Skeletal muscle cell (primary cell): ENCODE measurements around the gene IL1RL2.

Source experiments
- DNase-seq: peaks from one replicate; pipeline ENCODE4 v3.0.0-alpha.2; 2010; ENCODE audit warnings: low read depth
- H3K4me3 ChIP-seq: 2 replicates; pipeline ENCODE4 v1.5.1; 2011; ENCODE audit warnings: low read depth, mild to moderate bottlenecking, control low read depth, low read length, moderate library complexity

IL1RL2 gene

DNA sequence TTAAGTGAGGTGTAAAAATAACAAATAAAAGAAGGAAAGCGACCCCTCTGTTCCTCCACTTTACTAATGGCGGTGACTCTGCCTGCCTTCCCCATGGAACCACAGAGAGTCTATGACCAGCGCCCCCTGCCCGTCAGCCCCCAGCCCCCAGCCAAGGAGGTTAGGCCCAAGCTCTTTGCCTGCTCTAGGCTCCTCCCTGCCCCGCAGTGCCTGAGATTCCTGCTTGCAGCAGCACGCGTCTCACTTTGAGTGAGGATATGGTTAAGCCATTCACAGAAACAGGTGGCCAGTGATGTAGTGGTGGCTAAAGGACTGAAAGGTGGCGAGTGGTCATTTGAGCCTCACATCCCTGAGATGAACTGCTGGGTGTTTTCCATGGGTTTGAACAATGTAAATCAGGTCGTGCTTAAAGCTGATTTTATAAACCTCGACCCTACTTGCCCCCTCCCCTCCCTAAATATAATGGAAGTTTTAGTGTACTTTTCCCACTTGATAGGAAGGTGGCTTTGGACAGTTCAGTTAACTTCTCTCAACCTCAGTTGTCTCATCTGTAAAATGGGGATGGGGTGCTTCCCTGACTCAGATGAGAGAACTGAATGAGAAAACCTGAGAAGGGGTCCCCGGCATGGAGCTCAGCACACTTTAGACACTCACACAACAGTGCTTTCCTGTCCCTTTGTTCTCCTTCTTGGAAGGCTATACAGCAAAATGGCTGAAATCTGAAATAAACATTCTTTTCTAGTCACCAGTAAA lies 46.5 kb downstream of the IL1RL2 start:
- no peak for DNase-seq
- H3K4me3 ChIP-seq, result no peak overlapping the region

GRCh38 chr2:102235042-102235473 lies 48.2 kb downstream of the IL1RL2 start:
- no peak for DNase-seq
- H3K4me3 ChIP-seq, result no peak overlapping the region

- DNase-seq, result no peak
- H3K4me3 ChIP-seq, result no peak overlapping the region
These were observed 48.7 kb downstream of the IL1RL2 start for GRCh38 chr2:102235491-102235890.

GRCh38 chr2:102236132-102236531 lies 49.3 kb downstream of the IL1RL2 start:
- DNase-seq, result no peak
- no peak overlapping the region for H3K4me3 ChIP-seq

DNA sequence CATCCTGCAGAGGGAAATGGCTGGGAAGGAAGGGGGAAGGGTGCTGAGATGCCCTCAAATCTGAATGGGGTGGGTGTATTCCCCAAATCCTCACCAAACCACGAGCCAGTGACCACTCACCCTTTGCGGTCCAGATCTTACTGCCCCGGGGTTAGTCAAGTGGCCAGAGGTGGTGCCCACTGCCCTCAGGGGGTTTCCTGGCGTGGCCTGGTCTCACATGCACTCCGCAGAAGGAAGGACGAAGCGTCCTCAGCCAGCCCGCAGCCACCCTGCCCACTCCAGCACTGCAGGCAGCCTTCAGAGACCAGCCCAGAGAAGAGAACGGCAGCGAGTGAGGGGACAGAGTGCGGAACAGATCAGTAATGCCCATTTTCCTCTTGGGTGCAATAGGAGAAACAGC lies 50.4 kb downstream of the IL1RL2 start:
- DNase-seq, result no peak
- no peak overlapping the region for H3K4me3 ChIP-seq

DNA sequence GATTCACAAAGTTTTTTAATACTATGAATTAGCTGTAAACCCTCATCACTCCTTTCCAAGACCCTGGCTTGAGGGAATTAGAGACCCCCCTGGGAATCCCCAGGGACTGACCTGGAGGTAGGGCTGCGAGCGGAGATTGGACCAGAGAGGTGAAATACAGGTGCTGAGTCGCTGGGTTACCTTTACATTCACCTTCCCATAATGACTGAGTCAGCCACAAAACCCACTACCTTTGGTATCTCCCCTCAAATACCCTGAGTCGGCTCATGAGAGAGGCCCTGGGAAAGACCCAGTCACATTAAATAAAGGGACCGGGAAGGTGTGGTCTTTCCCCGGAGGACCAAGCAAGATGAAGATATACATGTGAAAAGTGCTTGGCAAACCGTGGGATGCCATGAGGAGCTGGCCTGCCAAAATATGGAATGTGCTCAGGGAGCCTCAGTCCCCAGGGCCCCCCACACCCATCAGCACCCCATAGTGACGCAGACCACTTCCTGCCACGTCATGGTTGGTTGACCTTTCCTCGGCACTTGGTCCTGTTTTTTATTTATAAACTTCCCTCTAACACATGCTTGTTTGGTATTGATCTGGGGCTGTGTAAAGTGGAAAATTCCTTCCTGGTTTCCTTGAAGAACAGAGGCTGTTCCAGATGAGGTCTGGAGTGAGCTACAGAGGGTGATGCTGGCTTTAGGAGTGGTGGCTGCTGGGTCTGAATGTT lies 51.4 kb downstream of the IL1RL2 start:
- DNase-seq, result no peak
- no peak overlapping the region for H3K4me3 ChIP-seq

DNA sequence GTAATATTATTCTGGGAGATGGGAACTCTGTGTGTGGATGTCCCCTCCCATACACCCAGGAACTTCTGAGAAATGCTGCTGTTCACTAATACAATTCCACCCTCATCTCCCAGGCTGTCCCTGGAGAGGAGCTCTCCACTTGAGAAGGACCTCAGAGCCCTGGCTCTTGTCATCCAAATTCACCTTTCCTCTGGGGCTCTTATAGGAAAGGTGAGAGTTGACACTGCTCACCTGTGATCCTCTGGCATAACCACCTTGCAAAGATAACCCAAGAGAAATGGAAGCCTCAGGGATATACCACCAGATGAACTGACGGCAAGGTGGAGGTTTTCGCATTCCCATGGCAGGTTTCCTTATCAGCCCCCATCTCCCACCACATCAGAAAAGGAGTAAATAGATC lies 52.0 kb downstream of the IL1RL2 start:
- no peak overlapping the region for H3K4me3 ChIP-seq
- no peak for DNase-seq

DNA sequence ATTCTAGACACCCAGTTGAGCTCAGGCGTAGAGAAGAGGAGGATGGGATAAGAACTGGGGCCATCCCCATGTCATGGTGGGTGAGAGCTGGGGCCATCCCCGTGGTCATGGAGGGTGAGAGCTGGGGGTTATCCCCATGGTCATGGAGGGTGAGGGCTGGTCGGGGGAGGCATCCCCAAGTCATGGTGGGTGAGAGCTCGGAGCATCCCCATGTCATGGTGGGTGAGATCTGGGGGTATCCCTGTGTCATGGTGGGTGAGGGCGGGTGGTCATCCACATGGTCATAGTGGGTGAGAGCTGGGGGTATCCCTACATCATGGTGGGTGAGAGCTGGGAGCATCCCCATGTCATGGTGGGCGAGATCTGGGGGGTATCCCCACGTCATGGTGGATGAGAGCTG lies 52.5 kb downstream of the IL1RL2 start:
- no peak overlapping the region for H3K4me3 ChIP-seq
- no peak for DNase-seq

DNA sequence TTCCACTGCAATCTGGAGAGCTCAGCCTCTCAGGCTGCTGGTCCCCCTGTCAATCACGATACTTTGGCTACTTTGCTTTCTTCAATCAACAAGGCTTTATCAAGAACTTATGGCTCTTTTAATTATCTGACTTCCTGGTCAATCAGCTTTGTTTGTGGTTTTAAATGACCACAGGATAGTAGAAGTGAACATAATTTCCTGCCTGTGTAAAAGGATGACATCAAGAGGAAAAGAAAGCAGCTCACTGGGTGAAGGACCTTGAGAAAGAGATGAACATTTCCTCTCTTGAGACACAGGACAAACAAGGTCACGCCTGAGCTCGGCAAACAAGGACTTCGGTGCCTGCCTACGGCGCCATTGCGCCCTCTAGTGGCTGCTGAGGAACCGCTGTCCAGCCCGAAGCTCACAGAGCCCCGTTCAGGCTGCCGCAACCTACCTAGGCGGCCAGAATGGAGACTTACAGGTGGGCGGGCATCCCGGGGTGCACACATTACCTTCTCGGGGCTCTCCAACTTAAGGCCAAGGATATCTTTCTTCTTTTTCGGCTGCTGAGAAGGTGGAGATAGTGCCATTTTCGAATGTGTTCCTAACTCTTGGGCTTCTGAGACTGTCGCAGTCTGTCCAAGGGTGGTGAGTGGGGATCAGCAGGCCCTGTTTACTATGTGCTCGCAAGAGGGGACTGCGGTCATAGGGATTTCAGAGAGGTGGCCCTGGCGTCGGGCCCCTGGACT lies 54.0 kb downstream of the IL1RL2 start:
- H3K4me3 ChIP-seq, result no peak overlapping the region

GRCh38 chr2:102241616-102242305 lies 54.9 kb downstream of the IL1RL2 start:
- DNase-seq, result no peak
- no peak overlapping the region for H3K4me3 ChIP-seq

More for the DNA sequence above, 54.0 kb downstream of the IL1RL2 start:
- peak; percentile 98 for DNase-seq

DNA sequence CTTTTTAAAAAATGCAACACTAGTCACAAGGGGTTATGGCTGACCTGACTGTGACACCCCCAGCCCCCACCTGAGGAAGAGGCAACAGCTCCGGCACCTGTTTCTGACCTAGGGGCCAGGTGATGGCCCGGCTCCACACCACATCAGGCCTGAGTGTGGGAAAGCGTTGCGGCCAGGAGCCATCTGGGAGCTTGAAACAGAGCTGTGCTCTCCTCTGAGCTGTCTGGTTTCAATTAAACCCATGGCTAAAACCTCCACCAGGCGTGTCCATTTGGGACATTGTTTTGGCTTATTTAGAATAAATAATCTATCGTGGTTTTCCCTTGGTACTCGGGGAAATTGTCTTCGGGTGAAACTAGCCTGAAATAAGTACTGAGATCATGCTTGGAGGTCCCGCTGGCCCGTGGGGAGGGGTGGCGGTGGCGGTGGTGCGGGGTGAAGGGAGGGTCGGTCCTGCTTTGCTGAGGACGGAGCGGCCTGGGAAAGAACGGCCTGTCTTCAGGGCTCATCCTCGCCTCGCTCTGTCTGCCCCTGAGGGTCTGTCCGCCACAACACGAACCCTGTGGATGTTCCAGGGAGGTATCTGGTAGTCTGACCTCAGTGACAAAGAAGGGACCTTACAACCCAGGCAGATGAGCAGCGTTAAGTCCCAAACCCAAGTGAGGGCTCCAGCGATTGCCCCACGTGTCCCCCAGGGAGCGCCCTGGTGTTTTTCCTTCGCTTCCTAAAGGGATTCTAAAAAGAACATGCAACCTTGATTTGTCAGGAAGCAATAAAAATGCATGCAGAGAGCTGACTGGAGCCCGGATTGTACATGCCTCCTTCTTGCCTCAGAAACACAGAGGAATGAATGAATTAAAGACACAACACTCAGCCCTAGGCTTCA lies 58.7 kb downstream of the IL1RL2 start:
- H3K4me3 ChIP-seq, result no peak overlapping the region
- DNase-seq, result no peak

GRCh38 chr2:102250278-102250821 lies 63.5 kb downstream of the IL1RL2 start:
- H3K4me3 ChIP-seq, result no peak overlapping the region
- DNase-seq, result no peak

DNA sequence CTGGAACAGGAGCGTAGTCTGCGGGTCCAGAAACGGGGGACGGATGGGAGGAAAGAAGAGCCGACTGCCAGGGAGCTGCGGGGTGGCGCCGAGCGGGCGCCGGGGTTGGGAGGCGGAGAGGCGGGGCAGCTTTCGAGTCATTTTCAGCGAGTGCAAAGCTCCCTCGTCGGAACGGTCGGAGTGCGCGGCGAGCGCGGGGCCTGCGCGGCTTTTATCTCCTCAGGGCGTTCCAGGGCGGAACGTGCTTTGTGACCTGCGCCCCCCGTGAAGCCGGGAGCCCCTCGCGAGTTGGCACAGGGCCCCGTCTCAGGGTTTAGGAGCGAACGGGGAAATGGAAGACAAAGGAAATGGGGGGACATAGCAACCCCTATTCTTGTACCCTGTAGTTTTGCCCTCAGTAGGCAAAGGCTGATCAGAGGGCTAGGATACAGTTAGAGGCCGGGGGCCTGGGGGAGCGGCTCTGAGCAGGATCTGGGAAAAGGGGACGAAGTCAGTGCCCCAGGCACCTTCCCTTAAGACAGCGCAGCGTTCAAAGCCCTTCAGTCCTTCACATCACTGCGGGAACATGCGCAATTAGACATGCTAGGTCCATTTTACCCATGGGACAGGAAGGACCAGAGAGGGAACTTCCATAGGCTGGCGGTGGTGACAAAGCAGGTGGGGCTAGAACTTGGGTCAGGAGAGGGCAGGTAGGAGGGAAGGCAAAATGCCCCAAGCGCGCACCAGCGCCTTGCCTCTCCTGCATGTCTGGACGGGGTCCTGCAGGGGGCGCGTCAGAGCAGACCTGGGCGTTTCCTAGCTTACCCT lies 64.4 kb downstream of the IL1RL2 start:
- peak overlapping the region; percentile 41 for H3K4me3 ChIP-seq
- DNase-seq, result no peak

DNA sequence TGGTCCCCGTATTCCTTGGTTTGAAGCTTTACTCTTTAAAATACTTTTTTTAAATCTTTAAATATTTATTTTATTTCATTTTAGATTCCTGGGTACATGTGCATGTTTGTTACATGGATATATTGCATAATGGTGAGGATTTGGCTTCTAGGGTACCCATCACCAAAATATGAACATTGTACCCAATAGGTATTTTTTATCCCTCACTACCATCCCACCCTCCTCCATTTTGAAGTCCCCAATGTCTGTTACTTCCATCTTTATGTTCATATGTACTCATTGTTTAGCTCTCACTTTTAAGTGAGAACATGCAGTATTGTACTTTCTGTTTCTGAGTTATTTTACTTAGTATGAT lies 65.0 kb downstream of the IL1RL2 start:
- no peak overlapping the region for H3K4me3 ChIP-seq
- no peak for DNase-seq

- no peak overlapping the region for H3K4me3 ChIP-seq
These were observed 65.4 kb downstream of the IL1RL2 start for GRCh38 chr2:102252236-102252635.

DNA sequence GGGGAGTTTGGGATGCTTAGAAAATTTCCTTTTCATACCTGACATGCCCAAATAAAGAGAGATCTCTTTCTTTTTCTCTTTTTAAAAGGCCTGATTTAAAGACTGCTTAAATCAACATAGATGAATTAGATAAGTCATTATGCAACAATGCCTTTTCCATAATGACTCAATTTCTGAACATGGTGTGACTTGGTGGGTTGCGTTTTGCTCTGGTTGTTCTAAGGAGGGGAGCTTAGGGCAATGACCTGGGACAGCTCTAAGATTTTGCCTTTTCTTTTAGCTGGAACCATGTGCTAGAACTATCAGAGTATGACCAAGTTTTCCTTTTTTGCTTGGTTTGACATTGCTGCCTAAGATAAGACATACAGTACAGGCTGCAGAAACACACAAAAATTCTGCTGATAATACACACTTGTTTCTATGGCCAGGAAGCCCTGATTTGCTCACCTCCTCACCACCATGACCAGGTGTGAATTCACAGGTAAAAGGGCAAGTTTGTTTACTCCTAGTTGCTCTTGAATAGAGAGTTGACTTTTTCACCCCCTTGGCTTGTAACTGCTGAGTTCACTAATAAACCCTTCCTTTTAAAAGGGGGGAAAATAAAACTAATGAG lies 66.4 kb downstream of the IL1RL2 start:
- no peak overlapping the region for H3K4me3 ChIP-seq
- DNase-seq, result no peak

More at GRCh38 chr2:102252236-102252635, 65.4 kb downstream of the IL1RL2 start:
- no peak for DNase-seq

GRCh38 chr2:102253753-102254150 lies 66.9 kb downstream of the IL1RL2 start:
- DNase-seq, result no peak

More at GRCh38 chr2:102253753-102254150, 66.9 kb downstream of the IL1RL2 start:
- H3K4me3 ChIP-seq, result no peak overlapping the region
